Limb (tissue), 2 donors: Measurements from ENCODE around the gene HDHD2.

Experiments
- DNase-seq, 2 donors: peaks; one replicate each; pipeline ENCODE4 v3.0.0-alpha.2; 2016; ENCODE audit errors: extremely low spot score in 2 of 2

HDHD2 gene

DNA sequence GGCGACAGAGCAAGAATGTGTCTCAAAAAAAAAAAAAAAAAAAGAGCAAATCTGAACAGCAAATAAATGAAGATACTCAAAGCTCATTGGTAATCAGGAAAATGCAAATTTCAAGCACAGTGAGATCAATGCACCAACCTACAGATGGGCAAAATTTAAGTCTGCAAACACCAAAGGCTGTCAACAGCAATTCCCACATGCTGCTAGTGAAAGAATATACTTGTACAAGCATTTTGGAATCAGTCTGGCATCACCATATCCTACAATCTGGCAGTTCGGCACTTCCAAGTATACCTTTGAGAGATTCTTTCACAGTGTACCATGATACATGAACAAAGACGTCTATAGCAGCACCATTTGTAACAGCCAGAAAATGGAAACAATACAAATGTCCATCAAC is 4.1 kb downstream of the HDHD2 start:
- DNase-seq, result no peak

DNA sequence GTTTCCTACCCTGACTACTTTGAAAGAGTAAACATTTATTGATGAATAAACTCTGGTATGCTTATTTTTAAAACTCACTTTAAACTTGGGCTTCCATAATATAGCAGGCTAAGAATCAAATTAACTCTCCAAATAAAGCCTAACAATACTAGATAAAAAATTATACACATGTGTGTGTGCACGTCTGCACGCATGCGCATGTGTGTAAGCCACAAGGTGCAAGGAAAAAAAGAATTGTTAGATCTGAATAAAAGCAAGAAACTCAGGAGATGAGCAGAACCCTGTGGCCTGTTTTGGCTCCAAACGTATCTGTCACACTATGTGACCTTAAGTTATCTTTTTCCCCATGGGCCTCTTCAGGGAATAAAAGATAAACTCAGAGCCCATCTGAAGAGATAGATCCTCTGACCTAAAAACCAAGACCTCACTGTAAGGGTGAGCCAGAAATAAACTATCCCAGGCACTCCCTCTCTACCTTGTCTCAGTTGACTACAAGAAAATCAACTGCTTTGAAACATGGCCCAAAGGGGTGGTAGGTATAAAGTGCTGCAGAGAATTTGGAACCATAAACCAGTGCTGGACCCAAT is 6.3 kb downstream of the HDHD2 start:
- no peak for DNase-seq

- no peak for DNase-seq
Observed at GRCh38 chr18:47143153-47143552, 7.1 kb downstream of the HDHD2 start.

DNA sequence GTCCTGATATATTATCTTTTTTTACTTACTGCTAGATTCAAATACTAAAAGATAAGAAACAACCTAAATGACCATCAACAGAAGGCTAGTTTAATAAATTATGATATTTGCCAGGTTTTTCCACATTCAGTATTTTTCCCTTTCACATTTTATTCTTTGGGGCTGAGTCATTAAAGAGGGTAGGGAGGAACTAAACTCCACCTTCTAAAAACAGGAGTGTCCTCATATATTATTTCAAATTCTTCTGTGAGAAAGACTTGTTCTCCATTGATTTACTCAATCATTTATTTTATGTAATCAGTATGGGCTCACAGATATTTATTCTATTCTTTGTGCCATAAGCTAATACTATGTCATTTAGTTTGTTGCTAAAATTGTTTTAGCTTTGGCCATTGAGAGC is 9.0 kb downstream of the HDHD2 start:
- no peak for DNase-seq

DNA sequence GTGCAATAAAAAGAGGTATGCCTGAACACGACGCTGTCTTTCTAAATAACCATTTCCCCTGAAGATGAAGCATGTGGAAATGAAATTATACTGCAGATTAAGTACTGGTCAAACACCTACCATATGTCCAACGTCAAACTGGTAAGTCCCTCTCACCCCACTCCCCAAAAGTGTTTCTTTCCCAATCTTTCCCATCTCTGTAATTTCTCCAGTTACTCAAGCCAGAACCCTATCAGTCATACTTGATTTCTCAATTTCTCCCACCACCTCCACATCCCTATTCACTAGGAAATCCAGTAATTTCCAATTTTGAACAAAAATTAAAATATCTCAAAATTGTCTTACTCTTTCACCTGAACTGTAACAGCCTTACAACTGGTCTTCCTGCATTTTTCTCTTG is 29.2 kb downstream of the HDHD2 start:
- no peak for DNase-seq

GRCh38 chr18:47120428-47120827 is 29.9 kb downstream of the HDHD2 start:
- no peak for DNase-seq

GRCh38 chr18:47118981-47119380 is 31.3 kb downstream of the HDHD2 start:
- no peak for DNase-seq

DNA sequence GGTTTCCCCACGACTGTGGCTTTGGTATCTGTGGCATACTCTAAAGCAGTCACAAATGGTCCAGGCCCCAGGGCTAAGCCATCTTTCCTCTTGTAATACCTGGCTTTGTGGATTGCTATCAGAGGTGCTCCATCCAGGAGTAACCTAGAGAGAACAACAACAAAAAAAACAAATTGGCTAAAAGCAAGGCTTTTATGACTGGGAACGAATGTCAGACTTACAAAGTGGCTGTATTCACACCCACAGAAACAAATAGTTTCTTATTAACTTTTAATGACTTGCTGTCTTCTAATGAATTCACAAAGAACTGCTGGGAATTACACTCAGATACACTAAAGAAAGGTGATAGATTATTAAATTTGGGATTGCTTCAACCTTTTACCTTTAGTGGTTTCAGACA is 35.1 kb downstream of the HDHD2 start:
- DNase-seq, result no peak

GRCh38 chr18:47113796-47114540 is 36.3 kb downstream of the HDHD2 start:
- DNase-seq, result no peak

GRCh38 chr18:47110492-47111274 is 39.6 kb downstream of the HDHD2 start:
- no peak for DNase-seq

DNA sequence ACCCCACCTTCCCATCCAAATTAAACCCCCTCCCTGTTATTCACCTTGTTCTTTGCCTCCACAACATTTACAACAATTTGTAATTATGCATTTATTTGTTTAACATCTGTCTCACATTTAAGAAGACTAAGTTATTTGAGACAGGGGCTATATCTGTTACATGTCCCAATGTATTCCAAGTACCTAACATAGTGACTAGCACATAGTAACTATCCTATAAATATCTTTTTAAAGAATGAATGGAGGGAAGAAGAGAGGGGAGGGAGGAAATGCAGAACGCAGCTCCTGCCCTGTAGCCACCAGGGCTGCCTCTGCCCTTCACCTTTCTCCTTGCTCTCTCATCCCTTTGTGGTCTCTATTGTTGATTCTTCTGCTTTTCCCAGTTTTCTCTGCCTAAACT is 40.6 kb downstream of the HDHD2 start:
- no peak for DNase-seq

GRCh38 chr18:47108998-47109405 is 41.3 kb downstream of the HDHD2 start:
- no peak for DNase-seq

DNA sequence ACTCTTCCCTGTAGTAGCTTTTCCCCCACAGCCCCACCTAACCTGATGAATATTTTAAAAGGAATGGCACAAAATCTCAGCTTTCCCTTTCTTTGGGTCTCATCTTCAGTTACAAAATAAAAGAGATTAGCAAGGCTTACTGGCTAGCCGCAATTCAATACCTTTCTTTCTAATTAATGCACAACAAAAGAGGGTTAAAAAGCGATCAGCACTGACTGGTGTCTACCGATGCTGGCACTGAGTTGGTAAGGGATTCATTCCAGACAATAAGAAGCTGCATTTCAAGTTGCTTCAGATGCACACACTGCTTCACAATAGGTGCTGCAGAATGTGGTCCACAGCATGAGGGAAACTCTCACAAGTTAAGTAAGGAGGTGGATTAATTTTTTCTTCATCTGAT is 41.9 kb downstream of the HDHD2 start:
- no peak for DNase-seq

DNA sequence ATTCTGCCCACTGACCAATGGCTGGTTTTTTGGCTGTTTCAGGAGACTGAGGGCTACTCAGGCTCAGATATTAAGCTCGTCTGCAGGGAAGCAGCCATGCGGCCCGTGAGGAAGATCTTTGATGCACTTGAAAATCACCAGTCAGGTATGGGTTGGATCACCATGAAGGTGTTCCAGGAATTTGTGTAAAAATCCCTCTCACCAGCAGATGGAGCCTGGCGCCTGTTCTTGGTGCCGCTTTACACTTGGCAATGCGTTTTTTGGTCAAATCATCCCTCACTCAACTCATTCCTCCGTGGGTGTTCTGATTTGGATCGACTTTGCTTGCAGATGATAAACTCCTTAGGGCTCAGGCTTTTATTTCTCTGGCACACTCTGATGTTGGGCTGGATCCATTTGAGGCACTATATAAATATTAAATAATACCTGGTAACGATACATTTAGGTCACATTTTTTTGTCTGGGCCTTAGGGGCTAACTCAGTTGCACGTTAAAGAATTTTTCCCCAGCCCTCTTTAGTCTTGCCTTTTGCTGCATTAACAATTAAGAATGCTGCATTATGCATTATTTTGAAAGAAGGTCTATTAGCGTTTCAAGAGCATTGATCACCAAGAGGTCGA is 50.0 kb downstream of the HDHD2 start:
- peak; percentile 30 to 71 for DNase-seq

- DNase-seq, result no peak
Observed at GRCh38 chr18:47095810-47096209, 54.5 kb downstream of the HDHD2 start.

GRCh38 chr18:47087676-47088075 is 62.6 kb downstream of the HDHD2 start:
- DNase-seq, result no peak

DNA sequence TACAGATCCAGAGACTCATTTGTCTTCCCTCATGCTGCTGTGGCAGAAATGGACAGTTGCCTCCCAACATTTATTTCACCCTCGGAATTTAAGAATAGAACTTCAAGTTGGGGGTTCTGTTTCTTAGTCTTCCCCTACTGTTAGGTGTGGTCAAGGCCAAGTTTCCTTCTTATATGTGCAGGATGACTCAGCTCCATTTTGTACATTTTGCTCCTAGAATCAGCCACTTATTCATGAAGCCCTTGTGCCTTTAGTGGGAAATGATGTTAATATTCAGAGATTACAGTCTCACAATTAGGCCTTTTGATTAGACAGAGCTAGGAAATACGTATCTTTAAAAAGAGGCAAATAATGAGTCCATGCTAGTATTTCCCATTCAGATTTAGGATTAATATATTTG is 68.7 kb downstream of the HDHD2 start:
- no peak for DNase-seq

- DNase-seq, result no peak
Observed at GRCh38 chr18:47080872-47081271, 69.4 kb downstream of the HDHD2 start.

GRCh38 chr18:47077111-47077510 is 73.2 kb downstream of the HDHD2 start:
- DNase-seq, result no peak

- no peak for DNase-seq
Observed at GRCh38 chr18:47075098-47075883, 75.0 kb downstream of the HDHD2 start.

GRCh38 chr18:47067648-47068047 is 82.7 kb downstream of the HDHD2 start:
- DNase-seq, result no peak
